ENCODE data around the gene SCARF2.

GRCh38 chr22:20438427-20438677 is 727 bp upstream of the SCARF2 start:
- TF ChIP-seq CTCF (IDR thresholded peaks at IDR 0.05) (no peak), POLR2A (IDR thresholded peaks at IDR 0.05) (no peak), POLR2AphosphoS5 (IDR thresholded peaks at IDR 0.05) (no peak)

Data from prostate gland (tissue), 2 donors.